Nephron progenitor cell (in vitro differentiated cells): ENCODE results near the gene MC4R.

Source experiments
- DNase-seq: peaks from one replicate; pipeline ENCODE4 v3.0.0; 2021
- H3K27ac Mint-ChIP-seq: 2 replicates; pipeline ENCODE4 v1.8.0; 2021; ENCODE audit warnings: mild to moderate bottlenecking, moderate library complexity, mixed read lengths
- H3K27me3 Mint-ChIP-seq: 2 replicates; pipeline ENCODE4 v1.8.0; 2021; ENCODE audit warnings: mild to moderate bottlenecking, low read depth, mixed read lengths; ENCODE audit not compliant: poor library complexity
- H3K36me3 Mint-ChIP-seq: 2 replicates; pipeline ENCODE4 v1.8.0; 2021; ENCODE audit warnings: low read depth, mixed read lengths
- H3K4me1 Mint-ChIP-seq: 2 replicates; pipeline ENCODE4 v1.8.0; 2021; ENCODE audit warnings: mixed read lengths
- H3K4me3 Mint-ChIP-seq: 2 replicates; pipeline ENCODE4 v1.8.0; 2021; ENCODE audit warnings: mild to moderate bottlenecking, moderate library complexity, mixed read lengths
- H3K9me3 Mint-ChIP-seq: 2 replicates; pipeline ENCODE4 v1.8.0; 2021; ENCODE audit warnings: mild to moderate bottlenecking, moderate library complexity, mixed read lengths
- TF ChIP-seq, protein P1 (sequence below): fragments of 200-600 bp; sonication (generic); IDR thresholded peaks from 2 replicates; pipeline ENCODE4 v1.5.0; 2021; ENCODE audit warnings: antibody characterized with exemption

Gene MC4R

DNA sequence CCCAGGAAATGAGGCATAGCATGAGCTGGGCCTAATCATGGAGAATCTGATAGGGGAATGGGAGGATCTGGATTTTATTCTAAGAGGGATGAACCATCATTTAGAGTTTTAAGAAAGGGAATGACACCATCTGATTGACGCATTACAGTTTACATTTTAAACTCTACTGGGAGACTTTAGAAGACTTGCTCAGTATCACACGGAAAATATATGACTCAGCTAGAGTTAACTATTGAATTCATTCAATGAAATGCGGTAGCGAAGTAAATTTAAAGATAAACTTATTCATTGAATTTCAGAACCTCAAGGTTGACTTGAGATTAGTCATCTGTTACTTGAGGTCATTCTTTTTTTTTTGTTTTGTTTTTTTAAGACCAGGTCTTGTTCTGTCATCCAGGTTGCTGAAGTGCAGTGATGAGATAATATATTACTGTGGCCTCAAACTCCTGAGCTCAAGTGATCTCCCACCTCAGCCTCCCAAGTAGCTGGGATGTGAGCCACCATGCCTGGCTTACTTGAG, 25.0 kb downstream of the MC4R start:
- Mint-ChIP-seq H3K36me3 (no peaks in the 10 kb centered on the region), H3K27ac (no peak overlapping the region), H3K4me3 (no peak overlapping the region), H3K27me3 (peaks cover 7% of the 10 kb centered on the region), H3K4me1 (no peaks in the 10 kb centered on the region), H3K9me3 (no peaks in the 10 kb centered on the region)
- TF ChIP-seq, protein P1, sequence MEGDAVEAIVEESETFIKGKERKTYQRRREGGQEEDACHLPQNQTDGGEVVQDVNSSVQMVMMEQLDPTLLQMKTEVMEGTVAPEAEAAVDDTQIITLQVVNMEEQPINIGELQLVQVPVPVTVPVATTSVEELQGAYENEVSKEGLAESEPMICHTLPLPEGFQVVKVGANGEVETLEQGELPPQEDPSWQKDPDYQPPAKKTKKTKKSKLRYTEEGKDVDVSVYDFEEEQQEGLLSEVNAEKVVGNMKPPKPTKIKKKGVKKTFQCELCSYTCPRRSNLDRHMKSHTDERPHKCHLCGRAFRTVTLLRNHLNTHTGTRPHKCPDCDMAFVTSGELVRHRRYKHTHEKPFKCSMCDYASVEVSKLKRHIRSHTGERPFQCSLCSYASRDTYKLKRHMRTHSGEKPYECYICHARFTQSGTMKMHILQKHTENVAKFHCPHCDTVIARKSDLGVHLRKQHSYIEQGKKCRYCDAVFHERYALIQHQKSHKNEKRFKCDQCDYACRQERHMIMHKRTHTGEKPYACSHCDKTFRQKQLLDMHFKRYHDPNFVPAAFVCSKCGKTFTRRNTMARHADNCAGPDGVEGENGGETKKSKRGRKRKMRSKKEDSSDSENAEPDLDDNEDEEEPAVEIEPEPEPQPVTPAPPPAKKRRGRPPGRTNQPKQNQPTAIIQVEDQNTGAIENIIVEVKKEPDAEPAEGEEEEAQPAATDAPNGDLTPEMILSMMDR: no peak
- no peak for DNase-seq

DNA sequence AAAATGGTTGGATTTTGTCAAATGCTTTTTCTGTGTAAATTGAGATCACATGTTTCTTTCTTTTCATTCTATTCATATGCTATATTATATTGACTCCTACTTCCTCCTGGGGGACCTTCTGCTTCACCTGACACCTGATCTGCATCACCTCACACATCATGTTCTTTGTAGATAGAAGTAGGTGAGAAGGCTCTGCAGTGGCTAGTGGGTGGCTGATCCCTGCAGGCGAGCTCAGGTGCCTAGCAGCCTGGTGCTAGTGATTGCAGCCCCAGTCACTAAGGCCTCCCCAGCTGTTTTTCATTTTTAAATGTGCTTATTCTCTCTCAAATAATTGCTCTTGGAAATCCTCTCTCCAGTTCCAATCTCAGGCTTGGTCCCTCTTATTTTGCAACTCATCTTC, 33.6 kb downstream of the MC4R start:
- no peak for DNase-seq
- Mint-ChIP-seq H3K4me3 (no peak overlapping the region), H3K27ac (no peak overlapping the region), H3K27me3 (peaks cover 7% of the 10 kb centered on the region), H3K4me1 (peaks cover 13% of the 10 kb centered on the region), H3K9me3 (peaks cover 25% of the 10 kb centered on the region), H3K36me3 (no peaks in the 10 kb centered on the region)
- TF ChIP-seq, protein P1: no peak

DNA sequence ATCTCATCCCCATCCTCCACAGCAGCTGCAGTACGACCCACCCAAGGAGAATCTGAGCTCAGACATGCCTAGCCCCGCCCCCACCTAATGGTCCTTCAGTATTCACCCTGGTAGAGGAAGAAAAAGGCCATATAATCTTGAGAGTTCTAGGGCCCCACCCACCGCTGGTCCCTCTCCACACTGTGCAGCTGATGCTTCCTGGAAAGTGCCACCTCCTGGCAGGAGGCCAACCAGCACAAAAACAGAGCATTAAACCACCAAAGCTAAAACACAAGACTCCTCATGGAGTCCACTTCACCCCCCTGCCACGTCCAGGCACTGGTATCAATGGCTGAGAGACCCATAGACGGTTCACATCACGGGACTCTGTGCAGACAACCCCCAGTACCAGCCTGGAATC, 40.7 kb downstream of the MC4R start:
- peaks cover 6% of the 10 kb centered on the region for H3K36me3 Mint-ChIP-seq
- TF ChIP-seq, protein P1: no peak
- H3K4me1 Mint-ChIP-seq: peaks cover 13% of the 10 kb centered on the region
- no peak for DNase-seq
- H3K27ac Mint-ChIP-seq: no peak overlapping the region
- H3K27me3 Mint-ChIP-seq: no peaks in the 10 kb centered on the region
- H3K4me3 Mint-ChIP-seq: no peak overlapping the region
- peaks cover 41% of the 10 kb centered on the region for H3K9me3 Mint-ChIP-seq

DNA sequence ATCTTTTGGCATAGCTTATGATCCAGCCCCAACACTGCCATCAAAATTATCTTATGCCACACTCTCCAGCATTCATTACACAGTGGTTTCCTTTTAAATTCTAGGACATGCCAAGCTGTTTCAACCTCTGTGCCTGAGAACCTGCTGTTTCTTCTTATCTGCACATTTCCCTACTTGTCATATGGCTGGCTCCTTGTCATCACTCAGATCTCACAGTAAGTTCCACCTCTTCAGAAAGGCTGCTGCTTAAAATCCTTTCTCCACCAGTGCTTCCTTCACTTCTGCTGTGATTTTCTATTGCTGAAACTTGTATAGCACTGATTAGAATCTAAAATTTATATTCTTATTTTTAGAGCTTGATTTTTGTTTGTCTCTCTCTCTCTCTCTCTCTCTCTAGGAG, 43.4 kb downstream of the MC4R start:
- Mint-ChIP-seq H3K4me1 (no peaks in the 10 kb centered on the region), H3K9me3 (peaks cover 30% of the 10 kb centered on the region), H3K4me3 (no peak overlapping the region), H3K27me3 (no peaks in the 10 kb centered on the region), H3K36me3 (peaks cover 6% of the 10 kb centered on the region), H3K27ac (no peak overlapping the region)
- TF ChIP-seq, protein P1: no peak
- DNase-seq: no peak

DNA sequence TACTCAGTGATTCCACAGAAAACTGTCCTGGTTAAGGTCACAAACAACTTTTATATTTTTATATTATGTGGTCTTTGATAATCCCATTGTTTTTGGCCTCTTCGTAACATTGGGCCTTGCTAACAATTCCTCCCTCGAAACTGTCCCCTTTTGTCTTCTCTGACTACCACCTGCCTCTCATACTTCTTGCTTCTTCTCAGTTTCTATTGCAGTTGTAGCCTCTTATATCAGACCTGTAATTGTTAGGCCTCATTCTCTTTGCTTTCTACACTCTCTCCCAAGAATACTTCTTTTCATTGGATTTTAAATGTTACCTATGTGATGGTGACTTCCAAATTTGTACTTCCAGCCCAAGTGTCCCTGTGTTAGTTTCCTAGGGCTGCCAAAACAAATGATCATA, 44.7 kb downstream of the MC4R start:
- DNase-seq: no peak
- H3K27ac Mint-ChIP-seq: no peak overlapping the region
- H3K9me3 Mint-ChIP-seq: peaks cover 18% of the 10 kb centered on the region
- H3K36me3 Mint-ChIP-seq: no peaks in the 10 kb centered on the region
- H3K4me3 Mint-ChIP-seq: no peak overlapping the region
- TF ChIP-seq, protein P1: no peak
- no peaks in the 10 kb centered on the region for H3K27me3 Mint-ChIP-seq
- no peaks in the 10 kb centered on the region for H3K4me1 Mint-ChIP-seq

DNA sequence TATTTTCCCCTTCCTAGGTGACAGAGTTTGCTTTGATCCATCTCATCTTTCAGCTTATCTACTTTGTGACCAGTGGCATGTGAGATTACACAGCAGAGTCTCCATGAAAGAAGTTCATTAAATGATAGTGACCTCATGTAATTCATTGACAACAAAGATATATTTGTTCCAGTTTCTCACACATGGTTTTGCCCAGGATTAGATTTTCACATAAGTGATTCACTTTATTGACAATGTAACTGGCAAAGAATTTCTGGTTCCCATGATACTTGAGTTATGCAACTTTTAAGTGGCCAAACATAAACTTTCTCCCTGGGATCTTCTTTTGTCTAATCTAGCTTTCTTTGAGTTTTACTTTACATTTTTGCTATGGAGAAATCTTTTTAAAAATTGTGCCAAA, 50.0 kb downstream of the MC4R start:
- DNase-seq: no peak
- Mint-ChIP-seq H3K9me3 (peaks cover 5% of the 10 kb centered on the region), H3K27ac (no peak overlapping the region), H3K4me1 (peaks cover 6% of the 10 kb centered on the region), H3K36me3 (no peaks in the 10 kb centered on the region), H3K4me3 (no peak overlapping the region), H3K27me3 (peaks cover 2% of the 10 kb centered on the region)
- TF ChIP-seq, protein P1: no peak
